Tibial nerve (tissue), 4 donors: Measurements from ENCODE around the gene ETNK2. TPM values are rescaled to one million over a fixed set of nuclear protein-coding genes. Genes with fewer than 3 reads are reported as not detected.
A peak's percentile ranks its signal among the peaks of the same experiment; 100 is the strongest.
"Not testable (repeated sequence)": the region's sequence is repeated elsewhere in the genome, so short reads cannot be mapped to it uniquely, and the experiment has no call there.

ENCODE experiments used
- DNase-seq, 2 donors: peaks; one replicate each; pipeline ENCODE4 v3.0.0-alpha.2; 2019; ENCODE audit warnings: low spot score in 2 of 2
- H3K27ac ChIP-seq, 4 donors: fragments of 200-600 bp; sonication (generic) in 3 of 4; one replicate each; pipeline ENCODE4 v1.5.1; 2017 to 2019; ENCODE audit warnings: mild to moderate bottlenecking in 1 of 4
- H3K27me3 ChIP-seq, 2 donors: fragments of 200-600 bp; sonication (generic) in 1 of 2; one replicate each; pipeline versions ENCODE4 v1.5.1 to v1.6.0; 2017 to 2019
- H3K36me3 ChIP-seq, 3 donors: fragments of 200-600 bp; sonication (generic); one replicate each; pipeline ENCODE4 v1.5.1; 2018 to 2019
- H3K4me1 ChIP-seq, 4 donors: fragments of 200-600 bp; sonication (generic) in 3 of 4; one replicate each; pipeline ENCODE4 v1.5.1; 2017 to 2019
- H3K4me3 ChIP-seq, 4 donors: fragments of 200-600 bp; sonication (generic) in 3 of 4; one replicate each; pipeline ENCODE4 v1.5.1; 2017 to 2019; ENCODE audit warnings: mild to moderate bottlenecking in 1 of 4, moderate library complexity in 1 of 4
- H3K9me3 ChIP-seq, 4 donors: fragments of 200-600 bp; sonication (generic) in 3 of 4; one replicate each; pipeline ENCODE4 v1.5.1; 2017 to 2019
- CTCF ChIP-seq, 5 experiments: fragments of 200-600 bp in 3 of 5; fragments of 450-650 bp in 2 of 5; sonication (generic) in 3 of 5; IDR thresholded peaks; one replicate each; pipeline ENCODE4 v1.5.1; 2016 to 2019; ENCODE audit warnings: antibody characterized with exemption in 5 of 5, mild to moderate bottlenecking in 3 of 5, moderate library complexity in 2 of 5
- EP300 ChIP-seq, 2 donors: sonication (generic); formaldehyde crosslinking; IDR thresholded peaks; one replicate each; pipeline ENCODE4 v1.6.1; 2017; ENCODE audit warnings: antibody characterized with exemption in 2 of 2, mild to moderate bottlenecking in 1 of 2
- POLR2A ChIP-seq, 2 donors: fragments of 450-650 bp; IDR thresholded peaks; one replicate each; pipeline ENCODE4 v1.6.1; 2017; ENCODE audit warnings: antibody characterized with exemption in 2 of 2, mild to moderate bottlenecking in 2 of 2, moderate library complexity in 2 of 2
- WGBS, 2 donors: methylation state at CpG; one replicate each; pipeline ENCODE4 v1.1.5; 2018; 5-methylcytosine and 5-hydroxymethylcytosine counted together
- total RNA-seq, 4 donors: library from RNA; depleted of rRNA; stranded (reverse); fragments of >200 nt; gene quantifications; one replicate each; pipeline ENCODE4 v1.1.0, GENCODE V29; 2016

ETNK2 gene
- total RNA-seq, 4 donors from 2014 or later, result 24.6 to 95.2 (median 67.8) TPM

DNA sequence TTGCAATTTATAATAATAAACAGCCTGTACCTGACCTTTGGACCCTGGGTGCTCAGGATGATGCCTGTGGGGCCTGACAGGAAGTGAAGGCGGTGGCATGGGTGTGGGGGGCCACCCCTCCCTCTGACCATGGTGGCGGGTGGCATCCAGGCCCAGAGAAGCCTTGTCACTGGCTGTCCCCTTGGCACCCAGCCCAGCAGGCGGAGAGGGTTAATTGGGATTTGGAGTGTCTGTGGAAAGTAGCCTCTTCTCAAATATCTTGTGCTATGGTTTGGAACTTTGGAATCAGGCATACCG is 58.5 kb downstream of the ETNK2 start:
- Histone ChIP-seq H3K4me1 (peaks cover 0 to 92% (median 54%) of the 10 kb centered on the region in 4 donors), H3K4me3 (no peak overlapping the region), H3K27me3 (no peaks in the 10 kb centered on the region), H3K27ac (peak overlapping the region in 3 of 4 donors; percentile 69 to 97 (median 95)), H3K9me3 (no peaks in the 10 kb centered on the region), H3K36me3 (no peaks in the 10 kb centered on the region)
- WGBS, 2 donors, result 43 to 64% methylated on average over 2 to 4 of the region's 4 CpGs
- no peak for DNase-seq
- TF ChIP-seq EP300 (IDR thresholded peaks at IDR 0.05) (no peak), POLR2A (IDR thresholded peaks at IDR 0.05) (no peak), CTCF (IDR thresholded peaks at IDR 0.05) (no peak)

GRCh38 chr1:204092632-204093420 is 59.0 kb downstream of the ETNK2 start:
- no peaks in the 10 kb centered on the region for H3K27me3 ChIP-seq
- no peaks in the 10 kb centered on the region for H3K9me3 ChIP-seq
- H3K4me1 ChIP-seq, result peaks cover 3 to 92% (median 59%) of the 10 kb centered on the region in 4 donors
- no peak for TF ChIP-seq EP300 (IDR thresholded peaks at IDR 0.05)
- TF ChIP-seq CTCF (IDR thresholded peaks at IDR 0.05), result no peak
- no peak for TF ChIP-seq POLR2A (IDR thresholded peaks at IDR 0.05)
- H3K4me3 ChIP-seq, result no peak overlapping the region
- no peaks in the 10 kb centered on the region for H3K36me3 ChIP-seq
- 61 to 68% methylated on average over 12 of the region's 12 CpGs for WGBS, 2 donors
- H3K27ac ChIP-seq, result peak overlapping the region; percentile 34 to 97 (median 82)
- DNase-seq, result no peak

DNA sequence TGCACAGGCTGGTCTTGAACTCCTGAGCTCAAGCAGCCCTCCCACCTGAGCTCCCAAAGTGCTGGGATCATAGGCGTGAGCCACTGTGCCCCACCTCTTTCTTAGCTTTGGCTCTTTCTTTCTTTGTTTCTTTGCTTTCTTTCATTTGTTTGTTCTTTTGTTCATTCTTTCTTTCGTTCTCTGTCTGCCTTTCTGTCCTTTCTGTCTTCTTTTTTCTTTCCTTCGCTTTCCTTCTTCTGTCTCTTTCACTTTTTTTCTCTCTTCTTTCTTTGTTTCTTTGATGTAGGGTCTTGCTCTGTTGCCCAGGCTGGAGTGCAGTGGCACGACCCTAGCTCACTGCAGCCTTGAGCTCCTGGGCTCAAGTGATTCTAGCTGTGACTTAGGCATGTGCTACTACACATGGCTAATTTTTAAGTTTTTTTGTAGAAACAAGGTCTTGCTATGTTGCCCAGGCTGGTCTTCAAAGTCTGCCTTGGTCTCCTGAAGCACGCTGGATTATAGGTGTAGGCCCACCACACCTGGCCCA is 60.0 kb downstream of the ETNK2 start:
- H3K27ac ChIP-seq, result peak overlapping the region in 3 of 4 donors; percentile 53 to 97 (median 95)
- H3K36me3 ChIP-seq, result no peaks in the 10 kb centered on the region
- 75 to 80% methylated on average over 5 of the region's 5 CpGs for WGBS, 2 donors
- no peak for TF ChIP-seq POLR2A (IDR thresholded peaks at IDR 0.05)
- TF ChIP-seq CTCF (IDR thresholded peaks at IDR 0.05), result no peak
- no peak for TF ChIP-seq EP300 (IDR thresholded peaks at IDR 0.05)
- no peaks in the 10 kb centered on the region for H3K9me3 ChIP-seq
- peaks cover 10 to 95% (median 69%) of the 10 kb centered on the region in 4 donors for H3K4me1 ChIP-seq
- DNase-seq, result no peak
- H3K4me3 ChIP-seq, result no peak overlapping the region
- H3K27me3 ChIP-seq, result no peaks in the 10 kb centered on the region

DNA sequence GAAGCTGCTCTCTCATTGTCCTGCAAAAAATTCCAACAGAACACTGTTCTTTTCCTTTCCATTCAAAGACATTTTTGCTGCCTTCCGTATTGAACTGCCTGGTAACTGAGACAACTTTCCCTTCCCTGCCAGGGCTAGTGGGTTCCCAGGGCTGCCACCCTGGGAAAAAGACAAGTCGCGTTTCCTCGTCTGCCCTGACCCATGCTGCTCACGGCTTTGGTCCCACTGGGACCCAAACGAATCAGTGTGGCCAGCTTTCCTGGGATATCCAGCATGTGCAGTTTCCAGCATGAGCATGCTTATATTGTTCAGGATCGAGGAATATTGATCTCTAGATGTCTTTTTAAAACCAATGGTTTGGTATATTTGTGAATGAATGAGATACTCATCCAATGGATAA is 60.8 kb downstream of the ETNK2 start:
- no peaks in the 10 kb centered on the region for H3K27me3 ChIP-seq
- H3K9me3 ChIP-seq, result no peaks in the 10 kb centered on the region
- no peak for DNase-seq
- peak overlapping the region; percentile 53 to 97 (median 86) for H3K27ac ChIP-seq
- no peak overlapping the region for H3K4me3 ChIP-seq
- WGBS, 2 donors, result 41 to 53% methylated on average over 7 of the region's 7 CpGs
- H3K36me3 ChIP-seq, result no peaks in the 10 kb centered on the region
- peaks cover 10 to 96% (median 77%) of the 10 kb centered on the region in 4 donors for H3K4me1 ChIP-seq
- TF ChIP-seq POLR2A (IDR thresholded peaks at IDR 0.05) (no peak), CTCF (IDR thresholded peaks at IDR 0.05) (no peak), EP300 (IDR thresholded peaks at IDR 0.05) (no peak)

GRCh38 chr1:204090132-204090531 is 61.7 kb downstream of the ETNK2 start:
- not testable (repeated sequence) for DNase-seq, H3K36me3 ChIP-seq, H3K4me3 ChIP-seq, H3K27me3 ChIP-seq, H3K9me3 ChIP-seq
- WGBS, 2 donors, result 80 to 81% methylated on average over 3 of the region's 3 CpGs
- H3K27ac ChIP-seq, result peak overlapping the region; percentile 76 to 97 (median 92)
- peaks cover 10 to 100% (median 80%) of the 10 kb centered on the region in 4 donors for H3K4me1 ChIP-seq
